Measurements from ENCODE around the gene LPIN1. TPM values are rescaled to one million over a fixed set of nuclear protein-coding genes. Genes with fewer than 3 reads are reported as not detected.
"Not testable (repeated sequence)": the region's sequence is repeated elsewhere in the genome, so short reads cannot be mapped to it uniquely, and the experiment has no call there.

Gene LPIN1
- total RNA-seq, 3 donors from 2014 or later: 78.6 to 106 (median 82.6) TPM

GRCh38 chr2:11758647-11759046 lies 12.2 kb downstream of the LPIN1 start:
- Histone ChIP-seq H3K27me3 (no peaks in the 10 kb centered on the region), H3K36me3 (no peaks in the 10 kb centered on the region), H3K4me1 (peaks cover 5 to 7% of the 10 kb centered on the region in 2 donors), H3K9me3 (no peaks in the 10 kb centered on the region), H3K27ac (no peak overlapping the region), H3K4me3 (no peak overlapping the region)
- no peak for DNase-seq (ENCODE audit: low spot score in 2 of 2)
- no peak for TF ChIP-seq CTCF (IDR thresholded peaks at IDR 0.05)
- intact Hi-C loops (cut with DNase I; ENCODE audit: low total_unique reads): loop anchor here (5.0 kb wide), 1 partner anchor 956 kb away; no protein-coding TSS in a partner anchor

- H3K27me3 ChIP-seq; DNase-seq (ENCODE audit: low spot score in 2 of 2); H3K27ac ChIP-seq; H3K36me3 ChIP-seq; H3K4me1 ChIP-seq; H3K9me3 ChIP-seq; H3K4me3 ChIP-seq: not testable (repeated sequence)
- intact Hi-C loops (cut with DNase I; ENCODE audit: low total_unique reads): loop anchor here (5.0 kb wide), 1 partner anchor 957 kb away; no protein-coding TSS in a partner anchor
These were observed 12.9 kb downstream of the LPIN1 start for GRCh38 chr2:11759182-11759975.

GRCh38 chr2:11761259-11761658 lies 14.8 kb downstream of the LPIN1 start:
- Histone ChIP-seq H3K4me3 (no peak overlapping the region), H3K36me3 (no peaks in the 10 kb centered on the region), H3K27me3 (no peaks in the 10 kb centered on the region), H3K9me3 (no peaks in the 10 kb centered on the region), H3K27ac (no peak overlapping the region), H3K4me1 (no peaks in the 10 kb centered on the region)
- no peak for DNase-seq (ENCODE audit: low spot score in 2 of 2)
- intact Hi-C loops (cut with DNase I; ENCODE audit: low total_unique reads): loop anchor here (2.0 kb wide), 1 partner anchor 60 kb away; no protein-coding TSS in a partner anchor
- TF ChIP-seq CTCF (IDR thresholded peaks at IDR 0.05) (no peak), POLR2A (IDR thresholded peaks at IDR 0.05) (no peak), POLR2AphosphoS5 (IDR thresholded peaks at IDR 0.05) (no peak)

GRCh38 chr2:11762031-11762430 lies 15.6 kb downstream of the LPIN1 start:
- no peak overlapping the region for H3K27ac ChIP-seq
- TF ChIP-seq POLR2A (IDR thresholded peaks at IDR 0.05) (no peak), CTCF (IDR thresholded peaks at IDR 0.05) (no peak), POLR2AphosphoS5 (IDR thresholded peaks at IDR 0.05) (no peak)
- H3K4me3 ChIP-seq: no peak overlapping the region
- intact Hi-C loops (cut with DNase I; ENCODE audit: low total_unique reads): no loop called here
- H3K9me3 ChIP-seq: no peaks in the 10 kb centered on the region
- no peaks in the 10 kb centered on the region for H3K4me1 ChIP-seq
- no peaks in the 10 kb centered on the region for H3K36me3 ChIP-seq
- H3K27me3 ChIP-seq: no peaks in the 10 kb centered on the region
- DNase-seq (ENCODE audit: low spot score in 2 of 2): no peak

- DNase-seq (ENCODE audit: low spot score in 2 of 2): no peak
- Histone ChIP-seq H3K9me3 (no peaks in the 10 kb centered on the region), H3K4me1 (no peaks in the 10 kb centered on the region), H3K27ac (no peak overlapping the region), H3K27me3 (no peaks in the 10 kb centered on the region), H3K36me3 (peaks cover 5% of the 10 kb centered on the region), H3K4me3 (no peak overlapping the region)
- intact Hi-C loops (cut with DNase I; ENCODE audit: low total_unique reads): no loop called here
- TF ChIP-seq POLR2A (IDR thresholded peaks at IDR 0.05): no peak
- no peak for TF ChIP-seq POLR2AphosphoS5 (IDR thresholded peaks at IDR 0.05)
- TF ChIP-seq CTCF (IDR thresholded peaks at IDR 0.05): no peak
These were observed 16.5 kb downstream of the LPIN1 start for GRCh38 chr2:11762799-11763461.

Data from breast epithelium (tissue), 4 donors.